Liver (tissue), 9 donors: ENCODE measurements around the gene SMPD3. TPM values are rescaled to one million over a fixed set of nuclear protein-coding genes. Genes with fewer than 3 reads are reported as not detected.

Experiments
- DNase-seq: peaks from one replicate; pipeline ENCODE4 v3.0.0-alpha.2; 2017; ENCODE audit warnings: low spot score
- H3K27ac ChIP-seq, 2 donors: one replicate each; pipeline ENCODE4 v1.7.0; 2013; ENCODE audit warnings: inconsistent platforms in 2 of 2, low read length in 2 of 2, control low read depth in 1 of 2, low read depth in 1 of 2, mild to moderate bottlenecking in 1 of 2
- H3K27me3 ChIP-seq, 4 donors: one replicate each; pipeline versions ENCODE4 v1.6.1 to v1.7.0; 2013; ENCODE audit warnings: low read length in 3 of 4, inconsistent platforms in 1 of 4, mild to moderate bottlenecking in 1 of 4, moderate library complexity in 1 of 4; ENCODE audit not compliant: control insufficient read depth in 4 of 4, insufficient read depth in 4 of 4
- H3K36me3 ChIP-seq, 4 donors: one replicate each; pipeline versions ENCODE4 v1.6.1 to v1.7.0; 2013; ENCODE audit warnings: low read length in 3 of 4, mild to moderate bottlenecking in 3 of 4, low read depth in 1 of 4, moderate library complexity in 1 of 4; ENCODE audit not compliant: control insufficient read depth in 4 of 4, insufficient read depth in 3 of 4
- H3K4me1 ChIP-seq, 4 donors: one replicate each; pipeline versions ENCODE4 v1.6.1 to v1.7.0; 2013; ENCODE audit warnings: low read length in 3 of 4, mild to moderate bottlenecking in 3 of 4, moderate library complexity in 1 of 4; ENCODE audit not compliant: control insufficient read depth in 4 of 4, insufficient read depth in 4 of 4
- H3K4me3 ChIP-seq, 3 donors: one replicate each; pipeline versions ENCODE4 v1.6.1 to v1.7.0; 2013; ENCODE audit warnings: low read length in 3 of 3, control low read depth in 1 of 3, low read depth in 1 of 3, mild to moderate bottlenecking in 1 of 3
- H3K9ac ChIP-seq, 2 donors: one replicate each; pipeline ENCODE4 v1.7.0; 2013; ENCODE audit warnings: low read length in 2 of 2, mild to moderate bottlenecking in 2 of 2, moderate library complexity in 2 of 2, control low read depth in 1 of 2, low read depth in 1 of 2
- H3K9me3 ChIP-seq, 4 donors: one replicate each; pipeline versions ENCODE4 v1.6.1 to v1.7.0; 2013; ENCODE audit warnings: low read length in 3 of 4; ENCODE audit not compliant: control insufficient read depth in 4 of 4
- ATF3 ChIP-seq: IDR thresholded peaks from 2 replicates; pipeline ENCODE4 v1.6.1; 2016; ENCODE audit warnings: antibody characterized with exemption
- CTCF ChIP-seq: fragments of 150-350 bp; IDR thresholded peaks from 2 replicates; pipeline ENCODE4 v1.5.1; 2017; ENCODE audit warnings: improper control_type of control experiment, low read depth, low read length; ENCODE audit not compliant: missing input control
- FOXA1 ChIP-seq: IDR thresholded peaks from 2 replicates; pipeline ENCODE4 v1.6.1; 2016; ENCODE audit warnings: antibody characterized with exemption
- FOXA2 ChIP-seq: IDR thresholded peaks from 2 replicates; pipeline ENCODE4 v1.6.1; 2016; ENCODE audit warnings: antibody characterized with exemption
- HNF4G ChIP-seq: IDR thresholded peaks from 2 replicates; pipeline ENCODE4 v1.6.1; 2016; ENCODE audit warnings: antibody characterized with exemption
- JUND ChIP-seq, 2 donors: IDR thresholded peaks; 2 replicates each; pipeline ENCODE4 v1.6.1; 2016; ENCODE audit warnings: antibody characterized with exemption in 2 of 2
- NR2F2 ChIP-seq: IDR thresholded peaks from 2 replicates; pipeline ENCODE4 v1.6.1; 2016; ENCODE audit warnings: antibody characterized with exemption
- RAD21 ChIP-seq, 2 donors: IDR thresholded peaks; 2 replicates each; pipeline ENCODE4 v1.6.1; 2016; ENCODE audit warnings: antibody characterized with exemption in 2 of 2, mild to moderate bottlenecking in 2 of 2
- REST ChIP-seq: IDR thresholded peaks from 2 replicates; pipeline ENCODE4 v1.6.1; 2016; ENCODE audit warnings: antibody characterized with exemption, mild to moderate bottlenecking
- RXRA ChIP-seq, 2 donors: IDR thresholded peaks; 2 replicates each; pipeline ENCODE4 v1.6.1; 2017 to 2018; ENCODE audit warnings: antibody characterized with exemption in 2 of 2, mild to moderate bottlenecking in 1 of 2
- TAF1 ChIP-seq: conservative IDR thresholded peaks from 2 replicates; pipeline ENCODE4 v1.6.1; 2016; ENCODE audit warnings: antibody characterized with exemption, mild to moderate bottlenecking
- YY1 ChIP-seq: IDR thresholded peaks from 2 replicates; pipeline ENCODE4 v1.6.1; 2016; ENCODE audit warnings: antibody characterized with exemption, mild to moderate bottlenecking
- ZBTB33 ChIP-seq: IDR thresholded peaks from 2 replicates; pipeline ENCODE4 v1.6.1; 2016; ENCODE audit warnings: antibody characterized with exemption
- WGBS: extraction: QIAGEN DNeasy Blood & Tissue Kit; methylation state at CpG from one replicate; pipeline ENCODE4 v1.1.7; 2013; 5-methylcytosine and 5-hydroxymethylcytosine counted together
- polyA plus RNA-seq, 2 donors: library from polyadenylated mRNA; stranded (reverse) in 1 of 2; unstranded in 1 of 2; fragments of 200-250 nt in 1 of 2; fragments of >200 nt in 1 of 2; fragmentation: Nextera tagmentation in 1 of 2; extraction: Ambion mirVana in 1 of 2; gene quantifications; one replicate each; pipeline versions ENCODE4 v1.2.1 to v1.2.3, GENCODE V29; 2013 to 2015
- total RNA-seq, 2 donors: library from RNA; depleted of rRNA; stranded (reverse); fragments of >200 nt; gene quantifications; one replicate each; pipeline ENCODE4 v1.2.3, GENCODE V29; 2014
- TF ChIP-seq, protein P1 (sequence below): IDR thresholded peaks from 2 replicates; pipeline ENCODE4 v1.6.1; 2016; ENCODE audit warnings: antibody characterized with exemption
- donor health status: healthy.
- donor health status: healthy.
- donor health status: healthy.
- donor health status: healthy.
- donor health status: healthy.

Gene SMPD3
- total and polyA plus RNA-seq, 4 donors: 0.33 to 10.6 (median 2.7) TPM

DNA sequence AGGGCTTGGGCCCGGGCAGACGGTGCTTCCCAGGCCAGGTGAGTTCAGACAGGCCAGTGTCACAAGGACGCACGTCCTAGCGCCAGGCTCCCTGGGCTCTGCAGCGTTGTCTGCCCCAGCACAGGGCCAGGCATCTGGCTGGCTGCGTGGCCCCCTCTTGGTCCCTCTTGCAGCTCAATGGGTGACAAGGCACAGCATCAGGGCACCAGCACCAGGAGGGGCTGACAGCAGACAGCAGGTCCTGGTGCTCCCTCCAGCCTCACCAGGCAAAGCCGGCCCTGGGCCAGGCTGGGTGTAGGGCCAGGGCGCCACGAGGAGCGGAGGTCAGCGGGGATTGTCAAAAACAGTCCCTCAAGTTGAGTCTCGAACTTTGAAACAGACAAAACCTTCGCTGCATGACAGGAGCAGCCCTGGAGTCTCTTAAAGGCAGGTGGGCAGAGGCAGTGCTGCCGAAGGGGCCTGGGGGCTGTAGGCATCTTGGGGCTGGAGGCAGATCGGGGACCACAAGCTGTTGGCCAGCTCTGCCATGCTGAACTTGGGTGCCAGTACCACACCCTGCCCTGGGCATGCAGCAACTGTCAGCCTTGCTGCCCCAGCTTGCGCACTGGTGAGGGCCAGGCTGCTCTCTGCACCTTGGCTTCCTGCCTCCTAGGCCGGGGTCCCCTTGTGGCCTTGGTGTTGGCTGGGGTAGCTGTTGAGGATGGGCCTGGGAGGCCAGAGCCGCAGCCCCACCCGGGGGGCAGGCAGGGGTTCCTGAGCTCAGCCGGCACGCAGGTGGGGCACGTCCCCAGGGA, 88.7 kb downstream of the SMPD3 start:
- H3K9me3 ChIP-seq: no peaks in the 10 kb centered on the region
- no peak overlapping the region for H3K27ac ChIP-seq
- H3K4me1 ChIP-seq: no peaks in the 10 kb centered on the region
- WGBS: 93% methylated on average over 23 of the region's 23 CpGs
- TF ChIP-seq YY1 (no peak), REST (no peak), RAD21 (IDR thresholded peaks at IDR 0.05) (no peak), JUND (IDR thresholded peaks at IDR 0.05) (no peak), FOXA1 (no peak), RXRA (IDR thresholded peaks at IDR 0.05) (no peak), CTCF (no peak), TAF1 (no peak), HNF4G (no peak), ZBTB33 (no peak), ATF3 (no peak), FOXA2 (no peak)
- TF ChIP-seq, protein P1, sequence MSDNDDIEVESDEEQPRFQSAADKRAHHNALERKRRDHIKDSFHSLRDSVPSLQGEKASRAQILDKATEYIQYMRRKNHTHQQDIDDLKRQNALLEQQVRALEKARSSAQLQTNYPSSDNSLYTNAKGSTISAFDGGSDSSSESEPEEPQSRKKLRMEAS: no peak
- H3K27me3 ChIP-seq: no peaks in the 10 kb centered on the region
- H3K36me3 ChIP-seq: peaks cover 6 to 29% (median 12%) of the 10 kb centered on the region in 4 donors
- H3K9ac ChIP-seq: no peak overlapping the region
- no peak overlapping the region for H3K4me3 ChIP-seq
- no peak for DNase-seq

DNA sequence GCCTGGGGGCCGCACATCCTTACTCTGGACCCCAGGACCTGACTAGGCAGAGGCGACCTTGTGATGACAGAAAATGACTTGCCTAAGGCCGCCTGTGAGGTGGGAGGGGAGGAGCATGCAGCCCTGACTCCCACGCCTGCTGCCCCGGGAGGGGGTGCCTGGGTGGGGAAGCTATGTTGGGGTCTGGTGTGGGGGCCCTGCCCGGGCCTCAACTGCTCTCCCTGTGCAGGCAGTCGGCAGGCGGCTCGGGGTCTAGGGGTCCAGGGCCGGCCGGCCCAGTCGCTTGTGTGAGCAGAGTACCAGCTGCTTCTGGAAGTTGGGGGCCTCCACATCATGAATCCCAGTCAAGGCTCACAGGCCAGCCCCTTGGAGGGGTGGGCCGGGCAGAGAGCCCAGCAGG, 89.4 kb downstream of the SMPD3 start:
- H3K36me3 ChIP-seq: peaks cover 9 to 36% (median 15%) of the 10 kb centered on the region in 4 donors

More for the DNA sequence above, 89.4 kb downstream of the SMPD3 start:
- TF ChIP-seq HNF4G (no peak), RXRA (IDR thresholded peaks at IDR 0.05) (no peak), ATF3 (no peak), YY1 (no peak), FOXA1 (no peak), REST (no peak), NR2F2 (no peak), FOXA2 (no peak), CTCF (no peak)
- TF ChIP-seq, protein P1: no peak
- no peak for DNase-seq
- Histone ChIP-seq H3K27me3 (no peaks in the 10 kb centered on the region), H3K9ac (no peak overlapping the region), H3K9me3 (no peaks in the 10 kb centered on the region), H3K27ac (no peak overlapping the region), H3K4me3 (no peak overlapping the region), H3K4me1 (no peaks in the 10 kb centered on the region)
- WGBS: 93% methylated on average over 13 of the region's 13 CpGs
